Psoas muscle (tissue), 8 donors: ENCODE measurements around the gene PDE5A. TPM values are rescaled to one million over a fixed set of nuclear protein-coding genes. Genes with fewer than 3 reads are reported as not detected.

ENCODE experiments used
- ATAC-seq, 4 donors: fragments of 200-7000 bp; cut with Tn5 transposase; one replicate each; pipeline ENCODE4 v1.9.1; 2020; ENCODE audit warnings: moderate library complexity in 3 of 4, mild to moderate bottlenecking in 2 of 4
- DNase-seq, 2 donors: peaks; one replicate each; pipeline ENCODE4 v3.0.0-alpha.2; 2020
- H3K27ac ChIP-seq: fragments of 200-600 bp; one replicate; pipeline ENCODE4 v1.8.0; 2022
- H3K27me3 ChIP-seq, 3 donors: fragments of 200-600 bp in 1 of 3; one replicate each; pipeline versions ENCODE4 v1.6.1 to v1.8.0; 2013 to 2022; ENCODE audit warnings: low read length in 2 of 3, mild to moderate bottlenecking in 2 of 3, moderate library complexity in 1 of 3; ENCODE audit not compliant: insufficient read depth in 3 of 3
- H3K36me3 ChIP-seq, 2 donors: fragments of 200-600 bp in 1 of 2; one replicate each; pipeline versions ENCODE4 v1.6.1 to v1.8.0; 2013 to 2022; ENCODE audit warnings: low read depth in 1 of 2, mild to moderate bottlenecking in 1 of 2, moderate library complexity in 1 of 2; ENCODE audit not compliant: insufficient read depth in 1 of 2
- H3K4me1 ChIP-seq: fragments of 200-600 bp; one replicate; pipeline ENCODE4 v1.8.0; 2022
- H3K4me3 ChIP-seq: fragments of 200-600 bp; one replicate; pipeline ENCODE4 v1.8.0; 2022; ENCODE audit warnings: mild to moderate bottlenecking
- H3K9me3 ChIP-seq: fragments of 200-600 bp; one replicate; pipeline ENCODE4 v1.8.0; 2022
- CTCF ChIP-seq: fragments of 200-600 bp; IDR thresholded peaks from one replicate; pipeline ENCODE4 v1.8.0; 2022; ENCODE audit warnings: antibody characterized with exemption
- WGBS, 3 donors: extraction: QIAGEN DNeasy Blood & Tissue Kit; methylation state at CpG; one replicate each; pipeline versions ENCODE4 v1.1.6 to v1.1.7; 2013; 5-methylcytosine and 5-hydroxymethylcytosine counted together
- intact Hi-C, 2 donors: fragments of 100-400 bp; cut with DNase I; formaldehyde crosslinking; loops; one replicate each; pipeline versions ENCODE4 v1.11.0 to v1.14.2; 2022
- polyA plus RNA-seq, 3 donors: library from polyadenylated mRNA; stranded (reverse); fragments of 200-250 nt; gene quantifications; one replicate each; pipeline ENCODE4 v1.2.3, GENCODE V29; 2013
- total RNA-seq, 4 donors: library from RNA; stranded (reverse); fragmentation: NEBNext Ultra II Directional in 2 of 4; extraction: Animal tissue kit (Norgen Biotek cat#: 25700) in 2 of 4; gene quantifications; one replicate each; pipeline versions ENCODE4 v1.2.1 to v1.2.4, GENCODE V29; 2021 to 2023
- donor health status: healthy with polysubstance abuse.
- donor health status: DM: no; HTN: no; CAD: no; lungs with moderate emphysema.
- donor health status: Bipolar disorder and iron deficiency.
- donor health status: healthy.
- donor health status: DM: yes; HTN: yes; CAD: no.
- donor health status: DM: no; HTN: no; CAD: no.
- donor health status: DM: no; HTN: no; CAD: no.
- donor health status: DM: yes; HTN: yes; CAD: no.

PDE5A gene
- total and polyA plus RNA-seq, 7 donors: 0.60 to 21.1 (median 4.4) TPM

- 89 to 96% (median 94%) methylated on average over 2 of the region's 2 CpGs for WGBS, 3 donors
- Histone ChIP-seq H3K4me1 (no peaks in the 10 kb centered on the region), H3K9me3 (no peaks in the 10 kb centered on the region), H3K4me3 (no peak overlapping the region), H3K27ac (no peak overlapping the region), H3K27me3 (no peaks in the 10 kb centered on the region), H3K36me3 (peaks cover 2 to 100% of the 10 kb centered on the region in 2 donors)
- TF ChIP-seq CTCF: no peak
- intact Hi-C loops: loop anchor here in 1 of 2 donors (10.0 kb wide), 1 partner anchor 787 kb away; no protein-coding TSS in a partner anchor
- no peak for DNase-seq
- ATAC-seq: no peak
These were observed 126.9 kb downstream of the PDE5A start for GRCh38 chr4:119501740-119502139.

GRCh38 chr4:119498527-119498926 lies 130.1 kb downstream of the PDE5A start:
- H3K4me3 ChIP-seq: no peak overlapping the region
- no peaks in the 10 kb centered on the region for H3K27me3 ChIP-seq
- no peak overlapping the region for H3K27ac ChIP-seq
- peaks cover 2 to 96% of the 10 kb centered on the region in 2 donors for H3K36me3 ChIP-seq
- no peak for ATAC-seq
- no peak for TF ChIP-seq CTCF
- no peak for DNase-seq
- intact Hi-C loops: no loop called here
- H3K9me3 ChIP-seq: no peaks in the 10 kb centered on the region
- H3K4me1 ChIP-seq: no peaks in the 10 kb centered on the region
- WGBS, 3 donors: 60 to 66% (median 61%) methylated on average over 3 of the region's 3 CpGs

- peaks cover 2 to 62% of the 10 kb centered on the region in 2 donors for H3K36me3 ChIP-seq
- no peaks in the 10 kb centered on the region for H3K9me3 ChIP-seq
- no peak for TF ChIP-seq CTCF
- no peak overlapping the region for H3K27ac ChIP-seq
- no peaks in the 10 kb centered on the region for H3K4me1 ChIP-seq
- intact Hi-C loops: loop anchor here in 1 of 2 donors (5.0 kb wide), 1 partner anchor 177 kb away; no protein-coding TSS in a partner anchor
- ATAC-seq (no peak), DNase-seq (no peak)
- 92 to 94% (median 93%) methylated on average over 1 of the region's 1 CpG for WGBS, 3 donors
- no peaks in the 10 kb centered on the region for H3K27me3 ChIP-seq
- H3K4me3 ChIP-seq: no peak overlapping the region
These were observed 134.7 kb downstream of the PDE5A start for GRCh38 chr4:119493886-119494285.

- no peaks in the 10 kb centered on the region for H3K4me1 ChIP-seq
- no peaks in the 10 kb centered on the region for H3K27me3 ChIP-seq
- no peaks in the 10 kb centered on the region for H3K9me3 ChIP-seq
- TF ChIP-seq CTCF: no peak
- intact Hi-C loops: loop anchor here in 1 of 2 donors (5.0 kb wide), 1 partner anchor 176 kb away; no protein-coding TSS in a partner anchor
- H3K36me3 ChIP-seq: peaks cover 0 to 57% of the 10 kb centered on the region in 2 donors
- WGBS, 3 donors: 95 to 99% (median 97%) methylated on average over 1 of the region's 1 CpG
- no peak overlapping the region for H3K4me3 ChIP-seq
- no peak for DNase-seq
- ATAC-seq: no peak
- no peak overlapping the region for H3K27ac ChIP-seq
These were observed 135.2 kb downstream of the PDE5A start for GRCh38 chr4:119493419-119493818.

GRCh38 chr4:119490335-119490734 lies 138.3 kb downstream of the PDE5A start:
- 49 to 62% (median 59%) methylated on average over 3 of the region's 3 CpGs for WGBS, 3 donors
- intact Hi-C loops: loop anchor here in 1 of 2 donors (5.0 kb wide), 1 partner anchor 173 kb away; no protein-coding TSS in a partner anchor
- Histone ChIP-seq H3K27me3 (no peaks in the 10 kb centered on the region), H3K9me3 (no peaks in the 10 kb centered on the region), H3K4me1 (no peaks in the 10 kb centered on the region), H3K27ac (no peak overlapping the region), H3K4me3 (no peak overlapping the region), H3K36me3 (peaks cover 0 to 26% of the 10 kb centered on the region in 2 donors)
- no peak for TF ChIP-seq CTCF
- ATAC-seq (no peak), DNase-seq (no peak)
